GM12891 (cell line): ENCODE measurements around the gene TM7SF2.

Source experiments
- PAX5 ChIP-seq: IDR thresholded peaks from 2 replicates; pipeline ENCODE4 v1.6.1; 2011; ENCODE audit warnings: low read length, moderate library complexity, mild to moderate bottlenecking; ENCODE audit not compliant: insufficient read depth, severe bottlenecking
- POLR2A ChIP-seq: IDR thresholded peaks from 2 replicates; pipeline ENCODE4 v1.6.1; 2011; ENCODE audit warnings: low read depth, low read length, control low read depth
- POLR2AphosphoS5 ChIP-seq: IDR thresholded peaks from 2 replicates; pipeline ENCODE4 v1.6.1; 2011; ENCODE audit warnings: low read depth, low read length, control low read depth
- POU2F2 ChIP-seq: IDR thresholded peaks from 2 replicates; pipeline ENCODE4 v1.6.1; 2011; ENCODE audit warnings: low read depth, mild to moderate bottlenecking, control low read depth, low read length, moderate library complexity
- SPI1 ChIP-seq: IDR thresholded peaks from 2 replicates; pipeline ENCODE4 v1.6.1; 2011; ENCODE audit warnings: low read depth, low read length, control low read depth
- TAF1 ChIP-seq: IDR thresholded peaks from 2 replicates; pipeline ENCODE4 v1.6.1; 2011; ENCODE audit warnings: low read depth, low read length, control low read depth

DNA sequence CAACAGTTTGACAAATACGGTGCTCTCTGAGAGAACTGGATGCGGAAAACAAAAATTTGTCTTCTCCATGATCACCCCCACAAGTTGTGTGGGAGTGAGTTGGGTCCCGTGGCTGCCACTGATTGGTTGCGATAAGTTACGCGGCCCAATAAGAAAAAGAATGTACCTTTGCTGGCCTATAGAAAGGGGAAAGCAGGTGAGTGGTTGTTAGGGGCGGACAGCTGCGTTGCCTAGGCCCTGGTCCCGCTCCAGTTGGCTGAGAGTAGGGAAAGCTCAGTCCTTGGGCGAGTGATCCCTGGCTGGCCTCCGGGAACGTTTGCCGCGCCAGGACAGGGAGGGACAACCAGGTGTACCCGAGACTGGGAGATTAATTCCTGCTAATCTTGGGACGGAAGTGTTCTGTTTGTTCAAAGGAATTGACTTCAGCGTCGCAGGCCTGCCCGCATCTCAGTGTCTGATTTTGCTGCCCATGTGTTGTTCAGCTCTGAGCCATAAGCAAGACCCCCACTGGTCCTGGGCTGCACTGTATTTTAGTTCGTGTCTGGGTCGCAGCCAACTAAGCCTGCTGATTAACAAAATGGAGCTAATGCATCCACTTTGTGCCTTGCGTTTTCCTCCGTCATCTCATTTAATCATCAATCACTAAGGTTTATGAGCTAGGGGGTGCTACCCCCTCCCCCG is 23.4 kb downstream of the TM7SF2 start:
- TF ChIP-seq POLR2A = peak; percentile 58; the same call in 1 of the 2 replicates
- peak; percentile 63 for TF ChIP-seq POLR2AphosphoS5
- 0 out of 2 replicates have a peak, but pooled peaks have one; percentile 23 for TF ChIP-seq TAF1
- 0 out of 2 replicates have a peak, but pooled peaks have one; percentile 1 for TF ChIP-seq SPI1
- no peak for TF ChIP-seq PAX5
- 0 out of 2 replicates have a peak, but pooled peaks have one; percentile 16 for TF ChIP-seq POU2F2
